A673 (cell line): ENCODE results near the gene PARP11. TPM values are rescaled to one million over a fixed set of nuclear protein-coding genes. Genes with fewer than 3 reads are reported as not detected.

Source experiments
- BruUV-seq: library from RNA; stranded (reverse); fragments of 400-500 nt; replicated peaks from 2 replicates; lab custom pipeline; 2021; lab: Mats Ljungman, UMichigan
- CTCF ChIA-PET: fragments of 300-600 bp; sonication (Branson Sonifier 250); formaldehyde crosslinking; loops from one replicate; lab custom pipeline; 2022; ENCODE audit warnings: antibody characterized with exemption; lab: Charles Lee
- POLR2A ChIA-PET: fragments of 300-600 bp; sonication (Branson Sonifier 250); formaldehyde crosslinking; loops from one replicate; lab custom pipeline; 2022; ENCODE audit warnings: antibody characterized with exemption; ENCODE audit not compliant: low non-redundant PET; lab: Charles Lee
- DNase-seq: peaks from one replicate; pipeline ENCODE4 v3.0.0-alpha.2; 2015; ENCODE audit warnings: low spot score
- H3K27ac ChIP-seq: fragments of 200-600 bp; sonication (generic); 2 replicates; pipeline ENCODE4 v1.5.1; 2016; ENCODE audit warnings: mixed run types, low read depth, mild to moderate bottlenecking, mixed read lengths, antibody characterized with exemption, low read length; ENCODE audit not compliant: poor library complexity, severe bottlenecking
- H3K27me3 ChIP-seq: fragments of 200-600 bp; sonication (generic); replicated peaks from 2 replicates; pipeline ENCODE4 v1.6.1; 2017; ENCODE audit warnings: mixed run types, low read depth, mild to moderate bottlenecking, mixed read lengths, antibody characterized with exemption, low read length; ENCODE audit not compliant: insufficient read depth, poor library complexity
- H3K36me3 ChIP-seq: fragments of 200-600 bp; sonication (generic); 2 replicates; pipeline ENCODE4 v1.6.1; 2016; ENCODE audit warnings: mixed run types, mild to moderate bottlenecking, mixed read lengths, antibody characterized with exemption, low read length; ENCODE audit not compliant: insufficient read depth, poor library complexity, severe bottlenecking
- H3K4me1 ChIP-seq: fragments of 200-600 bp; sonication (generic); 2 replicates; pipeline ENCODE4 v1.6.1; 2017; ENCODE audit warnings: mixed run types, mild to moderate bottlenecking, mixed read lengths, antibody characterized with exemption, low read length; ENCODE audit not compliant: insufficient read depth, poor library complexity, severe bottlenecking
- H3K4me3 ChIP-seq: fragments of 200-600 bp; sonication (generic); 2 replicates; pipeline ENCODE4 v1.5.1; 2016; ENCODE audit warnings: low read depth, mixed run types, mild to moderate bottlenecking, mixed read lengths, low read length; ENCODE audit not compliant: poor library complexity, severe bottlenecking
- H3K9me3 ChIP-seq: fragments of 200-600 bp; sonication (generic); 2 replicates; pipeline ENCODE4 v1.6.1; 2016; ENCODE audit warnings: mixed run types, low read depth, mild to moderate bottlenecking, mixed read lengths, antibody characterized with exemption, low read length; ENCODE audit not compliant: poor library complexity, severe bottlenecking
- CTCF ChIP-seq: fragments of 300-800, 200-600 bp; sonication (generic); conservative IDR thresholded peaks from 2 replicates; pipeline ENCODE4 v1.5.1; 2017; ENCODE audit warnings: low read depth, mild to moderate bottlenecking, antibody characterized with exemption, low read length, moderate library complexity, mixed read lengths
- EZH2 ChIP-seq: fragments of 200-600 bp; sonication (generic); IDR thresholded peaks from 2 replicates; pipeline ENCODE4 v1.6.1; 2017; ENCODE audit warnings: borderline replicate concordance, low read depth, mild to moderate bottlenecking, mixed read lengths, antibody characterized with exemption, low read length; ENCODE audit not compliant: poor library complexity, severe bottlenecking
- intact Hi-C: fragments of 100-400 bp; cut with micrococcal nuclease; formaldehyde crosslinking; loops from one replicate; pipeline ENCODE4 v1.10.0; 2022; ENCODE audit not compliant: unreplicated experiment
- total RNA-seq: library from RNA; stranded (reverse); gene quantifications from 2 replicates; pipeline ENCODE4 v1.2.3, GENCODE V29; 2021

Gene PARP11
- total RNA-seq, 1 experiment from 2014 or later, result 7.7 TPM

DNA sequence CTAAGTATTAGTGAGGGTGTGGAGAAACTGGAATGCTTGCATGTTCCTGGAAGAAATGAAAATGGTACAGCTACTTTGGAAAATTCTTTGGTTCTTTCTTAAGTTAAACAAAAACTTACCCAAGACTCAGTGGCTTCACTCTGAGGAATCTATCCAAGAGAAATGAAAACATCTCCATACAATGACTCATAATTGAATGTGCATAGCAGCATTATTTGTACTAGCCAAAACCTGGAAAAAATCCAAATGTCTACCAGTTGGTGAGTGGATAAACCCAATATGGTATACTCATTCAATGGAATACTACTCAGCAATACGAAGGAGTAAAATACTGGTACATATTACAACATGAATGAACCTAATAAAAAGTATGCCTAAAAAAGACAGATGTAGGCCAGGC, 102.3 kb downstream of the PARP11 start:
- no TSS peak for BruUV-seq
- ChIA-PET POLR2A (no interaction called here), CTCF (no interaction called here)
- TF ChIP-seq EZH2 (no peak), CTCF (no peak)
- no peak overlapping the region for H3K27ac ChIP-seq
- no peaks in the 10 kb centered on the region for H3K4me1 ChIP-seq
- H3K9me3 ChIP-seq, result no peaks in the 10 kb centered on the region
- DNase-seq, result no peak
- H3K27me3 ChIP-seq, result peaks cover 24% of the 10 kb centered on the region
- no peaks in the 10 kb centered on the region for H3K36me3 ChIP-seq
- H3K4me3 ChIP-seq, result no peak overlapping the region
- intact Hi-C loops, result no loop called here

DNA sequence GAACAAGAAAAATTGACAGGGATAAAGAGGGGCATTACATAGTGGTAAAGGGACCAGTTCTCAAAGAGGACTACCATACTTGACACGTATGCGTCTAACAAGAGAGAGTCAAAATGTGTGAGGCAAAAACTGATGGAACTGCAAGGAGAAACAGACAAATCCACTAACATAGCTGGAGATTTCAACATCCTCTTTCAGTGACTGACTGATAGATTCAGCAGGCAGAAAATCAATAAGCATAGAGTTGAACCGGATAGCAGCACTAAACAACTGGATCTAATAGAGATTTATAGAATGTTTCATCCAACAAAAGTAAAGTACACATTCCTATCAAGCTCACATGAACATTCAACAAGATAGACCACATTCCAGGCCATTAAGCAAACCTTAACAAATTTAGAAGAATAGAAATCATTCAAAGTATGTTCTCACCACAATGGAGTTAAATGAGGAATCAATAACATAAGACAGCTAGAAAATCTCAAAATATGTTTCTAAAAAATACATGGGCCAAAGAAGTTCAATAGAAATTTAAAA, 104.2 kb downstream of the PARP11 start:
- Histone ChIP-seq H3K27ac (no peak overlapping the region), H3K27me3 (peaks cover 24% of the 10 kb centered on the region), H3K4me3 (no peak overlapping the region), H3K9me3 (no peaks in the 10 kb centered on the region), H3K36me3 (no peaks in the 10 kb centered on the region), H3K4me1 (no peaks in the 10 kb centered on the region)
- TF ChIP-seq CTCF, result no peak
- no peak for TF ChIP-seq EZH2
- DNase-seq, result no peak
- POLR2A ChIA-PET, result no interaction called here
- no TSS peak for BruUV-seq
- CTCF ChIA-PET, result no interaction called here
- intact Hi-C loops, result no loop called here

GRCh38 chr12:3761116-3761735, 112.0 kb downstream of the PARP11 start:
- Histone ChIP-seq H3K36me3 (no peaks in the 10 kb centered on the region), H3K27ac (no peak overlapping the region), H3K9me3 (no peaks in the 10 kb centered on the region), H3K4me1 (no peaks in the 10 kb centered on the region), H3K4me3 (no peak overlapping the region), H3K27me3 (peaks cover 35% of the 10 kb centered on the region)
- DNase-seq, result no peak
- intact Hi-C loops, result no loop called here
- no TSS peak for BruUV-seq
- ChIA-PET CTCF (no interaction called here), POLR2A (no interaction called here)
- TF ChIP-seq CTCF (no peak), EZH2 (no peak)
